Measurements from ENCODE around the gene MRPL45. TPM values are rescaled to one million over a fixed set of nuclear protein-coding genes. Genes with fewer than 3 reads are reported as not detected.
"Not testable (repeated sequence)": the region's sequence is repeated elsewhere in the genome, so short reads cannot be mapped to it uniquely, and the experiment has no call there.

MRPL45 gene
- total and polyA plus RNA-seq, 2 experiments from 2014 or later: 42.6 to 63.9 TPM

DNA sequence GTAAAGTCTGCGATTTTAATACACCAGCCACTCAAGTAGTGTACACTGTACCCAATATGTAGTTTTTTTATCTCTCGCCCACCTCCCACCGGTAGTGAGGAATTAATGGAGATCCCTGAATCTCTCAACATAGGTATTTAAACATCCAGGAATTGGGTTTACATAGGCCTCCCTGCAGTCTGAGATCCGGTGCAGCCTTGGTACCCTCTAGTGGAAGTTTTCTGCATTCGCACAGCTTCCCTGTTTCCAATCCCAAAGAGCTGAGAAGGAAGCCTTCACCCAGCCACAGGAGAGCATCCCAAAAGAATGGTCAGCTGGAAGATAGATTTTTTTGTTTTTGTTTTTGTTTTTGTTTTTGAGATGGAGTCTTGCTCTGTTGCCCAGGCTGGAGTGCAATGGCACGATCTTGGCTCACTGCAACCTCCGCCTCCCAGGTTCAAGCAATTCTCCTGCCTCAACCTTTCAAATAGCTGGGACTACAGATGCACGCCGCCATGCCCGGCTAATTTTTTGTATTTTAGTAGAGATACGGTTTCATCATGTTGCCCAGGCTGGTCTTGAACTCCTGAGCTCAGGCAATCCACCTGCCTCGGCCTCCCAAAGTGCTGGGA is 8.6 kb upstream of the MRPL45 start:
- H3K9me3 Mint-ChIP-seq; H3K4me3 Mint-ChIP-seq; H3K4me1 Mint-ChIP-seq; H3K9me2 ChIP-seq (ENCODE audit: insufficient read depth); H2AFZ ChIP-seq; H3K27me3 Mint-ChIP-seq (ENCODE audit: insufficient read depth, low read depth, poor library complexity); H3K27ac ChIP-seq (ENCODE audit: low read depth); H3K27ac Mint-ChIP-seq; H3K36me3 ChIP-seq (ENCODE audit: insufficient read depth); H3K4me1 ChIP-seq (ENCODE audit: insufficient read depth); H3K36me3 Mint-ChIP-seq (ENCODE audit: low read depth); H4K20me1 ChIP-seq (replicated peaks; ENCODE audit: insufficient read depth); H3F3A ChIP-seq (replicated peaks; ENCODE audit: low read depth); H3K79me2 ChIP-seq (replicated peaks; ENCODE audit: insufficient read depth); H3K4me3 ChIP-seq; H3K4me2 ChIP-seq; H3K27me3 ChIP-seq (ENCODE audit: insufficient read depth): not testable (repeated sequence)
- TF ChIP-seq, protein P1, sequence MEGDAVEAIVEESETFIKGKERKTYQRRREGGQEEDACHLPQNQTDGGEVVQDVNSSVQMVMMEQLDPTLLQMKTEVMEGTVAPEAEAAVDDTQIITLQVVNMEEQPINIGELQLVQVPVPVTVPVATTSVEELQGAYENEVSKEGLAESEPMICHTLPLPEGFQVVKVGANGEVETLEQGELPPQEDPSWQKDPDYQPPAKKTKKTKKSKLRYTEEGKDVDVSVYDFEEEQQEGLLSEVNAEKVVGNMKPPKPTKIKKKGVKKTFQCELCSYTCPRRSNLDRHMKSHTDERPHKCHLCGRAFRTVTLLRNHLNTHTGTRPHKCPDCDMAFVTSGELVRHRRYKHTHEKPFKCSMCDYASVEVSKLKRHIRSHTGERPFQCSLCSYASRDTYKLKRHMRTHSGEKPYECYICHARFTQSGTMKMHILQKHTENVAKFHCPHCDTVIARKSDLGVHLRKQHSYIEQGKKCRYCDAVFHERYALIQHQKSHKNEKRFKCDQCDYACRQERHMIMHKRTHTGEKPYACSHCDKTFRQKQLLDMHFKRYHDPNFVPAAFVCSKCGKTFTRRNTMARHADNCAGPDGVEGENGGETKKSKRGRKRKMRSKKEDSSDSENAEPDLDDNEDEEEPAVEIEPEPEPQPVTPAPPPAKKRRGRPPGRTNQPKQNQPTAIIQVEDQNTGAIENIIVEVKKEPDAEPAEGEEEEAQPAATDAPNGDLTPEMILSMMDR (conservative IDR thresholded peaks at IDR 0.05; ENCODE audit: low read depth in 2 of 2): peak in 1 of 2 experiments; percentile 41; a peak in 2 of 4 replicates
- peak; percentile 92 for ATAC-seq
- DNase-seq (ENCODE audit: low spot score): peak; percentile 52

DNA sequence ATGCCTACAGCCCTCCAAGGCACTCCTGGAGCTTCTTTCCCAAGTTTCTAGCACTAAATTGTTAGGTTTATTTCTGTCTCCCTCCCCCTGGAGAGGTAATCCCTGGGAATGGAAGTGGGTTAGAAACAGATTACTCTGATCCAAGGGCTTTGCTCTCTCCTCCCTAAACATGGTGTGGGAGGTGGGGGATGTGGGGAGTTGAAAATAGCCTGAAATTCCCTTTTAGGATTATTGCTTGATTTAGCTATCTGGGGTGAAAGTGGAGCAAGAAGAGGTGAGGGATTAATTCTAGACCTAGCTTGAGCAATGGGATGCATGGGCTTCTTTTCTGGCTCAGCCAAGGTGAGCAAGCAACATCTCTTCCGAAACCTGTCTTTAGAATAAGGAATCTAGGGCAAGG is 7.2 kb upstream of the MRPL45 start:
- ATAC-seq; H3K9me3 Mint-ChIP-seq; H3K4me3 ChIP-seq; H3K27me3 ChIP-seq (ENCODE audit: insufficient read depth); H3K79me2 ChIP-seq (replicated peaks; ENCODE audit: insufficient read depth); H3K27me3 Mint-ChIP-seq (ENCODE audit: insufficient read depth, low read depth, poor library complexity); H3K27ac ChIP-seq (ENCODE audit: low read depth); H3K4me1 Mint-ChIP-seq; H3K4me3 Mint-ChIP-seq; H3K4me1 ChIP-seq (ENCODE audit: insufficient read depth); H3K9me2 ChIP-seq (ENCODE audit: insufficient read depth); H3K27ac Mint-ChIP-seq; H4K20me1 ChIP-seq (replicated peaks; ENCODE audit: insufficient read depth); H3K4me2 ChIP-seq; H3K36me3 Mint-ChIP-seq (ENCODE audit: low read depth); H3F3A ChIP-seq (replicated peaks; ENCODE audit: low read depth); H2AFZ ChIP-seq; DNase-seq (ENCODE audit: low spot score); H3K36me3 ChIP-seq (ENCODE audit: insufficient read depth): not testable (repeated sequence)

DNA sequence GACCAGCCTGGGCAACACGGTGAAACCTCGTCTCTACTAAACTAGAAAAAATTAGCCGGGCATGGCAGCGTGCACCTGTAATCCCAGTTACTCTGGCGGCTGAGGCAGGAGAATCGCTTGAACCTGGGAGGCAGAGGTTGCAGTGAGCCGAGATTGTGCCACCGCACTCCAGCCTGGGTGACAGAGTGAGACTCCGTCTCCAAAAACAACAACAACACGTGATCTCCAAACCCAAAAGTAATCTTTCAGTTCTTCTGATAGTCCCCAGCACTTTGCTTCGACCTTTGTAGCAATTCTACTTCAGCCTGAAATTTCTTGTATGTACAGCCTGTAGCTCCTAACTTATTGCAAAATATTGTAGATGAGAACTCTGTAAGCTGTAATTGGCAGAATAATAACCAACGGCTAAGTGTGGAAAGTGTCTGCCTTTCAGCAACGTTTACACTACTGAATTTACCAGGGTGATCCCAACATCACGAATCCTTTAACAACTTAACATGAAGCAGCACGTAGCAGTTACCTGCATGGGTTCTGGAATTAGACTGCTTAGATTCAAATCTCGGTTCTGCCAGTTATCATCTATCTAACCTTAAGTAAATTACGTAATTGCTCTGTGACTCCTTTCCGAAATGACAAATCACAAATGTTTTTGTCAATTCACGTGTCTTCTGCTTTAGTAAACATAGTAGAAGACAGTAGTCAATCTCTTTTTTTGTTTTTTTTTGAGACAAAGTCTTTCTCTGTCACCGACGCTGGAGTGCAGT is 1.2 kb upstream of the MRPL45 start:
- H2AFZ ChIP-seq: not testable (repeated sequence)

More for the DNA sequence above, 1.2 kb upstream of the MRPL45 start:
- not testable (repeated sequence) for ATAC-seq; H3K27me3 ChIP-seq (ENCODE audit: insufficient read depth); H3K9me2 ChIP-seq (ENCODE audit: insufficient read depth); H3F3A ChIP-seq (replicated peaks; ENCODE audit: low read depth); H3K4me1 ChIP-seq (ENCODE audit: insufficient read depth); H3K4me3 ChIP-seq; H3K9me3 Mint-ChIP-seq; DNase-seq (ENCODE audit: low spot score); H3K79me2 ChIP-seq (replicated peaks; ENCODE audit: insufficient read depth); H3K27me3 Mint-ChIP-seq (ENCODE audit: insufficient read depth, low read depth, poor library complexity); H3K36me3 ChIP-seq (ENCODE audit: insufficient read depth); H3K27ac Mint-ChIP-seq; H4K20me1 ChIP-seq (replicated peaks; ENCODE audit: insufficient read depth); H3K4me1 Mint-ChIP-seq; H3K27ac ChIP-seq (ENCODE audit: low read depth); H3K36me3 Mint-ChIP-seq (ENCODE audit: low read depth)
- H3K4me2 ChIP-seq: peak overlapping the region; percentile 72; the same call in 1 of the 2 replicates
- peak overlapping the region; percentile 21; the same call in 2 of the 3 replicates for H3K4me3 Mint-ChIP-seq

Data from GM23338 (cell line).